ENCODE measurements around the gene PRRX1. TPM values are rescaled to one million over a fixed set of nuclear protein-coding genes. Genes with fewer than 3 reads are reported as not detected.

The PRRX1 gene
- total RNA-seq, 3 donors from 2014 or later = 2.1 to 4.4 (median 3.9) TPM

GRCh38 chr1:170704256-170704655 lies 40.3 kb downstream of the PRRX1 start:
- no peak for TF ChIP-seq CTCF (IDR thresholded peaks at IDR 0.05)
- intact Hi-C loops (cut with DNase I, micrococcal nuclease) = no loop called here
- ATAC-seq = no peak

GRCh38 chr1:170705981-170706380 lies 42.0 kb downstream of the PRRX1 start:
- Histone ChIP-seq H3K36me3 (ENCODE audit: low read depth) (no peaks in the 10 kb centered on the region), H3K9me3 (no peaks in the 10 kb centered on the region), H3K4me1 (ENCODE audit: low read depth) (no peaks in the 10 kb centered on the region), H3K4me3 (no peak overlapping the region)
- DNase-seq = no peak
- no peak for ATAC-seq
- intact Hi-C loops (cut with DNase I, micrococcal nuclease) = no loop called here
- no peak for TF ChIP-seq CTCF (IDR thresholded peaks at IDR 0.05)

More at GRCh38 chr1:170704256-170704655, 40.3 kb downstream of the PRRX1 start:
- no peaks in the 10 kb centered on the region for H3K4me1 ChIP-seq (ENCODE audit: low read depth)
- H3K9me3 ChIP-seq = no peaks in the 10 kb centered on the region
- H3K4me3 ChIP-seq = no peak overlapping the region
- H3K36me3 ChIP-seq (ENCODE audit: low read depth) = no peaks in the 10 kb centered on the region
- no peak for DNase-seq

- no peak for ATAC-seq
- no peak for TF ChIP-seq CTCF (IDR thresholded peaks at IDR 0.05)
- Histone ChIP-seq H3K36me3 (ENCODE audit: low read depth) (no peaks in the 10 kb centered on the region), H3K4me3 (no peak overlapping the region), H3K4me1 (ENCODE audit: low read depth) (no peaks in the 10 kb centered on the region), H3K9me3 (no peaks in the 10 kb centered on the region)
- no peak for DNase-seq
- intact Hi-C loops (cut with DNase I, micrococcal nuclease) = no loop called here
Measured at GRCh38 chr1:170707117-170707516, 43.2 kb downstream of the PRRX1 start.

- H3K9me3 ChIP-seq = no peaks in the 10 kb centered on the region
- no peaks in the 10 kb centered on the region for H3K36me3 ChIP-seq (ENCODE audit: low read depth)
- no peak overlapping the region for H3K4me3 ChIP-seq
- intact Hi-C loops (cut with DNase I, micrococcal nuclease) = no loop called here
- no peak for DNase-seq
- H3K4me1 ChIP-seq (ENCODE audit: low read depth) = no peaks in the 10 kb centered on the region
- peak; percentile 83 for ATAC-seq
- no peak for TF ChIP-seq CTCF (IDR thresholded peaks at IDR 0.05)
Measured at GRCh38 chr1:170707959-170708655, 44.2 kb downstream of the PRRX1 start.

GRCh38 chr1:170711682-170712081 lies 47.8 kb downstream of the PRRX1 start:
- ATAC-seq = no peak

More at GRCh38 chr1:170711682-170712081, 47.8 kb downstream of the PRRX1 start:
- no peaks in the 10 kb centered on the region for H3K36me3 ChIP-seq (ENCODE audit: low read depth)
- no peaks in the 10 kb centered on the region for H3K9me3 ChIP-seq
- DNase-seq = no peak
- TF ChIP-seq CTCF (IDR thresholded peaks at IDR 0.05) = no peak
- H3K4me3 ChIP-seq = no peak overlapping the region
- intact Hi-C loops (cut with DNase I, micrococcal nuclease) = no loop called here
- no peaks in the 10 kb centered on the region for H3K4me1 ChIP-seq (ENCODE audit: low read depth)

Data from mucosa of descending colon (tissue), 3 donors.